ENCODE measurements around the gene CBX2.

- TF ChIP-seq CTCF (IDR thresholded peaks at IDR 0.05; ENCODE audit: low read length) (no peak), EZH2 (IDR thresholded peaks at IDR 0.05; ENCODE audit: borderline replicate concordance, low read length) (no peak)
Observed at GRCh38 chr17:79728169-79728907, 49.6 kb upstream of the CBX2 start.
